ENCODE measurements around the gene FAM181A. TPM values are rescaled to one million over a fixed set of nuclear protein-coding genes. Genes with fewer than 3 reads are reported as not detected.

The FAM181A gene
- total RNA-seq, 2 experiments from 2014 or later: not detected

GRCh38 chr14:93914278-93914677 lies 12.9 kb upstream of the FAM181A start:
- H3K4me3 Mint-ChIP-seq: no peak overlapping the region
- DNase-seq: peak; percentile 43
- peaks cover 5% of the 10 kb centered on the region for H3K27me3 Mint-ChIP-seq
- peaks cover 12% of the 10 kb centered on the region for H3K4me1 Mint-ChIP-seq
- peak; percentile 96 for ATAC-seq (ENCODE audit: low read depth)
- H3K27ac Mint-ChIP-seq: peak overlapping the region; percentile 63
- POLR2A ChIA-PET: no interaction called here
- peaks cover 8% of the 10 kb centered on the region for H3K9me3 Mint-ChIP-seq
- peaks cover 7% of the 10 kb centered on the region for H3K36me3 Mint-ChIP-seq

DNA sequence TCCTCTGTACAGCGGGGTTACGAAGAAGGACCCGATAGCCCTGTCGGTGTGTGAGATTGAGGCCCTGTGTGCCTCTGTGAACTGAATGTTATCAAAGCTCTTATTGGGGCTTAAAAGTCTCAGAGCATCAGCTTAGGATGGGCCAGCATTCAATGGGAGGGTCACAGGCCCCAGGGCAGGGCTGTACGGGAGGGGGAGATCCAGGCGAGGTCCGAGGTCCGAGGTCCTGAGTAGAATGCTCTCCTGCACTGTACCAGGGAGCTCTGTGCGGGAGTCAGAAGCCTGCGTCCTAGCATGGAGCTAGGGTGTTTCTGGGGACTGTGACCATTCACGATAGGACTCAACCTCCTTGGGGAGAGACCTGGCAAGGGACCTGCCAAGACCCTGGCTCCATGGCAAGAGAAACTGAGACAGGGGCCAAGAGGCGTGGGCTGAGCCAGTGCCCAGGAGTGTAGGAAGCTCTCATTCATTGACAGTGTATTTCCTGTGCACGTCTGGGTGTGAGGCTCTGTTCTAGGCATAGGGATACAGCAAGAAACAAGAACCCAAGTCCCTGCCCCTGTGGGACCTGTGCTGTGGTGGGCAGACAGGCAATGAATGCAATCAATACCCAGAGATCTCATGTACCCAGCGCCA lies 12.0 kb upstream of the FAM181A start:
- POLR2A ChIA-PET: no interaction called here
- ATAC-seq (ENCODE audit: low read depth) (no peak), DNase-seq (no peak)
- Mint-ChIP-seq H3K27ac (no peak overlapping the region), H3K4me1 (peaks cover 12% of the 10 kb centered on the region), H3K9me3 (peaks cover 8% of the 10 kb centered on the region), H3K27me3 (peaks cover 5% of the 10 kb centered on the region), H3K36me3 (peaks cover 7% of the 10 kb centered on the region), H3K4me3 (no peak overlapping the region)

GRCh38 chr14:93915800-93916199 lies 11.3 kb upstream of the FAM181A start:
- DNase-seq (no peak), ATAC-seq (ENCODE audit: low read depth) (no peak)
- Mint-ChIP-seq H3K4me1 (peaks cover 12% of the 10 kb centered on the region), H3K4me3 (no peak overlapping the region), H3K36me3 (peaks cover 7% of the 10 kb centered on the region), H3K27me3 (peaks cover 9% of the 10 kb centered on the region), H3K27ac (no peak overlapping the region), H3K9me3 (peaks cover 8% of the 10 kb centered on the region)
- POLR2A ChIA-PET: no interaction called here

GRCh38 chr14:93916498-93916897 lies 10.6 kb upstream of the FAM181A start:
- Mint-ChIP-seq H3K36me3 (peaks cover 7% of the 10 kb centered on the region), H3K4me1 (peaks cover 12% of the 10 kb centered on the region), H3K4me3 (no peak overlapping the region), H3K27ac (no peak overlapping the region), H3K9me3 (peaks cover 8% of the 10 kb centered on the region), H3K27me3 (peaks cover 11% of the 10 kb centered on the region)
- ATAC-seq (ENCODE audit: low read depth): no peak
- POLR2A ChIA-PET: no interaction called here
- DNase-seq: no peak

- no peak for ATAC-seq (ENCODE audit: low read depth)
- H3K27me3 Mint-ChIP-seq: peaks cover 13% of the 10 kb centered on the region
- H3K27ac Mint-ChIP-seq: no peak overlapping the region
- POLR2A ChIA-PET: no interaction called here
- no peak for DNase-seq
- H3K4me1 Mint-ChIP-seq: peaks cover 12% of the 10 kb centered on the region
- peaks cover 8% of the 10 kb centered on the region for H3K9me3 Mint-ChIP-seq
- peaks cover 7% of the 10 kb centered on the region for H3K36me3 Mint-ChIP-seq
- no peak overlapping the region for H3K4me3 Mint-ChIP-seq
These were observed 10.0 kb upstream of the FAM181A start for GRCh38 chr14:93917141-93917540.

DNA sequence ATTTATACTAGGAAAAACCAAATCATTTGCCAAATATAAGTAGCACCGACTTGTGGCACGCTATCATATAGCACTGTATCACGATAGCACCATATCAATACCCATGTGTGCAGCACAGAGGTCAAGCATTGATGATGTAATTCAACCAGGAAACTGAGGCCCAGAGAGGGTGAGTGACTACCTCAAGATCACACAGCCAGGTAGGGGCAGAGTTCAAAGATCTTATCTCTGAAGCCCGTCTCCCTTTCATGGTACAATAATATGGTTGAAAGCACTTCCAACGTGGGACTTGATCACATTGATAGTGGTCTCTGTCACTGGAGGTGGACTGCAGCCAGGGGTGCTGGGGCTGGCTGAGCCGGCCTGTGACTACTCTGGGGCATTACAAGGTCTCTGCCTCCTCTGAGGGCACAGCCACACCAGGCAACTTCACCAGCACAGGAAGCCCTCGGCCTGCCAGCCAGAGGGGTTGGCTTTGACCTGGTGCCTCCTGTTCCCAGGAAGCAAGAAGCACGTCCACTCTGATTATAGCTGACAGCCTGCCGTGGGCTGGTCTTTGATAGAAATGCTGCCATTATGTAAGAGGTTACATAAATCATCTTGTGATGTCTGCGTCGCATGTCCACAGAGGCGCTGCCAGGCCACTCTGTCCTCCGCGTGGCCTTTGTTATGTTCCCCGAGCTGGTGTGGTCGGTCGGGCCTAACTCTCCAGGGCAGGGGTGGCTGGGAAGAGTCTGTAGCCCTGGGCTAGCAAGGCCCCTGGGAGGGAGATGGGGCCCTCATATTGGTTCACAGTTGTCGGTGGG lies 5.9 kb upstream of the FAM181A start:
- no peaks in the 10 kb centered on the region for H3K9me3 Mint-ChIP-seq
- H3K4me3 Mint-ChIP-seq: no peak overlapping the region
- H3K27me3 Mint-ChIP-seq: peaks cover 18% of the 10 kb centered on the region
- no peak overlapping the region for H3K27ac Mint-ChIP-seq
- H3K36me3 Mint-ChIP-seq: no peaks in the 10 kb centered on the region
- POLR2A ChIA-PET: no interaction called here
- DNase-seq (no peak), ATAC-seq (ENCODE audit: low read depth) (no peak)
- H3K4me1 Mint-ChIP-seq: no peaks in the 10 kb centered on the region

DNA sequence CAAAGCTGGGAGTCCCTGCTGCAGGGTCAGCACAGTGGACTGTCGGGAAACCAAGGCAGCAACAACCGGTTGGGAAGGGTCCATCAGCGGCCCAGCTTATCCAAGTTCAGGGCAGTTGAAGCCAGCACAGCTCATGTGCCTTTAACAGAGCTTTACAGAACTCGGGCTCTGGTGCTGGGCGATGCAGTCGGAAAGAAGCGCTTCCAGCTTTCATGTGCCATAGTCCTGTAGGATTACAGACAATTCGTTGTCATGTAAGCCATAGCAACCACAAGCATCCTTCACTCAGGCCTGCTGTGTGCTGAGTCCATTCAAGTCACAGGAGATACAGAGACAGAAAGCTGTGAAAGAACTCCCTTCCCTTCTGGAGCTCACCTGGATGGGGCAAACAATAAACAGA lies 3.5 kb upstream of the FAM181A start:
- ATAC-seq (ENCODE audit: low read depth) (no peak), DNase-seq (no peak)
- Mint-ChIP-seq H3K4me1 (no peaks in the 10 kb centered on the region), H3K4me3 (no peak overlapping the region), H3K27ac (no peak overlapping the region), H3K36me3 (no peaks in the 10 kb centered on the region), H3K27me3 (peaks cover 12% of the 10 kb centered on the region), H3K9me3 (no peaks in the 10 kb centered on the region)
- POLR2A ChIA-PET: no interaction called here

- POLR2A ChIA-PET: no interaction called here
- H3K4me1 Mint-ChIP-seq: no peaks in the 10 kb centered on the region
- H3K27me3 Mint-ChIP-seq: peaks cover 12% of the 10 kb centered on the region
- no peak for ATAC-seq (ENCODE audit: low read depth)
- H3K4me3 Mint-ChIP-seq: no peak overlapping the region
- H3K27ac Mint-ChIP-seq: no peak overlapping the region
- H3K36me3 Mint-ChIP-seq: no peaks in the 10 kb centered on the region
- no peak for DNase-seq
- H3K9me3 Mint-ChIP-seq: no peaks in the 10 kb centered on the region
These were observed 2.4 kb upstream of the FAM181A start for GRCh38 chr14:93924592-93925355.

DNA sequence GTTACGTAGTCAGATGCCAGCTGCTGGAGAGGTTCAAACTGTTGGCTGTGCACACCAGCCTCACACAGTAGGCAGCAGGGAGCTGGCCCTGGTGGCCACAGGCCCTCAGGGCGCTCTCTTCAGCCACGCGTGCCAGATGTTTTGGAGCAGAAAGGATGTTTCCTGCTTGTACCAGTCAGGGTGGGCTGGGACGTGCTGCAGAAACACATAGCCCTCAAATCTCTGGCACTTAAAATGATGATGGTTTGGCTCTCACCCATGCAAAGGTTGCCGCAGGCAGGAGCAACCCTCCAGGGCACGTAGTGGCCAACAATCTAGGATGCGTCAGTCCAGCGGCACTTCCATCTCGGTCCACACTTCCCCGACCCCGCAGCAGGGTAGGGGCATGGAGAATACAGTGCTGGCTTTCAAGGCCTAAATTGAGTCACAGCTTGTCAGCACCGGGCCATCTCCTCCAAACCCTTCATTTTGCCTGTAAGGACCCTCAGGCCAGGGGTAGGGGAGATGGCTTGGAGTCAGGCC lies 1.7 kb upstream of the FAM181A start:
- no peak overlapping the region for H3K27ac Mint-ChIP-seq
- H3K9me3 Mint-ChIP-seq: no peaks in the 10 kb centered on the region
- DNase-seq: no peak
- H3K4me3 Mint-ChIP-seq: no peak overlapping the region
- ATAC-seq (ENCODE audit: low read depth): no peak
- POLR2A ChIA-PET: no interaction called here
- no peaks in the 10 kb centered on the region for H3K36me3 Mint-ChIP-seq
- peaks cover 12% of the 10 kb centered on the region for H3K27me3 Mint-ChIP-seq
- H3K4me1 Mint-ChIP-seq: no peaks in the 10 kb centered on the region

- no peaks in the 10 kb centered on the region for H3K4me1 Mint-ChIP-seq
- H3K27ac Mint-ChIP-seq: no peak overlapping the region
- no peak overlapping the region for H3K4me3 Mint-ChIP-seq
- H3K27me3 Mint-ChIP-seq: peaks cover 7% of the 10 kb centered on the region
- no peaks in the 10 kb centered on the region for H3K9me3 Mint-ChIP-seq
- DNase-seq (no peak), ATAC-seq (ENCODE audit: low read depth) (no peak)
- POLR2A ChIA-PET: no interaction called here
- H3K36me3 Mint-ChIP-seq: no peaks in the 10 kb centered on the region
These were observed 785 bp upstream of the FAM181A start for GRCh38 chr14:93926245-93926872.

- Mint-ChIP-seq H3K4me1 (no peaks in the 10 kb centered on the region), H3K9me3 (no peaks in the 10 kb centered on the region), H3K36me3 (no peaks in the 10 kb centered on the region), H3K4me3 (no peak overlapping the region), H3K27me3 (peaks cover 3% of the 10 kb centered on the region), H3K27ac (no peak overlapping the region)
- POLR2A ChIA-PET: no interaction called here
- ATAC-seq (ENCODE audit: low read depth) (no peak), DNase-seq (no peak)
These were observed 629 bp downstream of the FAM181A start for GRCh38 chr14:93927800-93928145.

GRCh38 chr14:93928184-93929047 lies 1.3 kb downstream of the FAM181A start:
- H3K9me3 Mint-ChIP-seq: no peaks in the 10 kb centered on the region
- H3K4me3 Mint-ChIP-seq: no peak overlapping the region
- ATAC-seq (ENCODE audit: low read depth) (no peak), DNase-seq (no peak)
- H3K36me3 Mint-ChIP-seq: no peaks in the 10 kb centered on the region
- no peaks in the 10 kb centered on the region for H3K4me1 Mint-ChIP-seq
- no peaks in the 10 kb centered on the region for H3K27me3 Mint-ChIP-seq
- H3K27ac Mint-ChIP-seq: no peak overlapping the region
- POLR2A ChIA-PET: no interaction called here

All from activated naive CD8-positive, alpha-beta T cell treated with anti-CD3 and anti-CD28 coated beads, Interleukin-2, amount 10 ng/mL, durations not matched to agents 7 days and 5 days (primary cell).